ENCODE results near the gene CCT5.
"Not testable (repeated sequence)": the region's sequence is repeated elsewhere in the genome, so short reads cannot be mapped to it uniquely, and the experiment has no call there.

The CCT5 gene

GRCh38 chr5:10278658-10279279 lies 28.7 kb downstream of the CCT5 start:
- DNase-seq = no peak

DNA sequence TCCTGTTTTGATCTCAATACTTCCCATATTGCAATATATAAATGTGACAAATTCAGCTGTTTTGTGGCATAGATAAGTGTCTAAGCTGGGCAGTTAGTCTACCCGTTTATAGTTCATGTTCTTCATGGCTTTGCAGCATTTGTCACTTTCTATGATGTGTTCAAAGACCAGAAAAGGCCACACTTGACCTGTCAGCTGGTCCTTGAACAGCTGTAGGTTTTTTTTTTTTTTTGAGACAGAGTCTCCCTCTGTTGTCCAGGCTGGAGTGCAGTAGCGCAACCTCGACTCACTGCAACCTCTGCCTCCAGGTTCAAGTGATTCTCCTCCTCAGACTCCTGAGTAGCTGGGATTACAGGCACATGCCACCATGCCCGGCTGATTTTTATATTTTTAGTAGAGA lies 29.2 kb downstream of the CCT5 start:
- no peak for DNase-seq

GRCh38 chr5:10279925-10280720 lies 30.0 kb downstream of the CCT5 start:
- DNase-seq = no peak

- DNase-seq = peak; percentile 42
Observed at GRCh38 chr5:10283927-10284635, 34.0 kb downstream of the CCT5 start.

GRCh38 chr5:10285362-10285761 lies 35.3 kb downstream of the CCT5 start:
- not testable (repeated sequence) for DNase-seq

- no peak for DNase-seq
Observed at GRCh38 chr5:10286162-10286861, 36.2 kb downstream of the CCT5 start.

DNA sequence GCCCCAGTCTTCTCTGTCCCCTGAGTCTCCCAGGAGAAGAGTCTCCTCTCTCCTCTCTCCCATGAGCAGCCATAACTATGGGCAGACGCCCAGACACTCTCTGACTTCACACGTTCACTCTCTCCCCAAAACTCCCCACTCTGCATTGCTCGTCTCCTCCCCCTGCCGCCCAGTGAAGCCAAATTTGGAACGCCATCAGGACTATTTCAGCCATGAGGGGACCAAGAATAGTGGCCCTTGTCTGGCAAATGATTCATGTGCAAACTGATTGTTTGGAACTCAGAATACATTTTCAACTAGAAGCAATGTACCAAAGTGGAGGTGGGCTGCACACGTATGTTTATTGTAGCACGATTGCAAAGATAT lies 36.8 kb downstream of the CCT5 start:
- DNase-seq = no peak

GRCh38 chr5:10288592-10289219 lies 38.6 kb downstream of the CCT5 start:
- no peak for DNase-seq

DNA sequence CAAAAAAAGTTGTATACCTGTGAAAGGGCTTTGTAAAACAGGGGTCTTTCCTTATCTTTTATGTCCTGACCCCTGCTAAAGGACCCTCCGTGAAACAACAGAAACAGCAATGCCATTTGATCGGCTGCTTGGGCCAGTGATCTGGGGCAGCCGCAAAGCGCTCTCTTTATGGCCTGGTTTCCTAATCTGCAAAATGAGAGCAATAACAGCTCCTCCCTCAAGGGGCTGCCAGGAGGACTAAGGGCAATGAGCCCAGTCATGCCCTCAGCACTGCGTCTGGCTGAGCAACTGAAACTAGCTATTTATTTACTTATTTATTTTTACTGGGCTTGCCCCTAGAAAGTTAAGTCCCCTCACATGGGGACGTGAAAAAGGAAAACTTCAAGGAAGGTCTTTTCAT lies 39.3 kb downstream of the CCT5 start:
- no peak for DNase-seq

DNA sequence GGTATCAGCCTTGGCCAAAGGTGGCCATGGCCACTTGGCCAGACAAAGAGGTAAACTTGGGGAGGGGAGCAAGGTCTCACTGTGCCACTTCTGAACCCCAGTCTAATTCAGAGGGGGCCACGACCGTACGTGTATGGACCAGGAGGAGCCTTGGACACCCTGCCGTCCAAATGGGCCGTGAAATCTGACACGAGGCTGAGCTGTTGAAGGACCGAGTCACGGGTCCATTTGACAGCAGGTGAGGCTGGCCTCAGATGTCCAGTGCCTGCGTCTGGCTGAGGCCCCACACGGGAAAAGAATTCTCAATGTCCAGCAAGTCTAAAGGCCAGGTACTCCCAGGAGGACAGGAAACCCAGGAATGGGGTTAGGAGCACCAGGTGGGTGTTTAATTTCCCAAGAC lies 39.9 kb downstream of the CCT5 start:
- no peak for DNase-seq

- no peak for DNase-seq
Observed at GRCh38 chr5:10290438-10290837, 40.4 kb downstream of the CCT5 start.

GRCh38 chr5:10291692-10292339 lies 41.7 kb downstream of the CCT5 start:
- DNase-seq = no peak

- no peak for DNase-seq
Observed at GRCh38 chr5:10293907-10294662, 44.0 kb downstream of the CCT5 start.

DNA sequence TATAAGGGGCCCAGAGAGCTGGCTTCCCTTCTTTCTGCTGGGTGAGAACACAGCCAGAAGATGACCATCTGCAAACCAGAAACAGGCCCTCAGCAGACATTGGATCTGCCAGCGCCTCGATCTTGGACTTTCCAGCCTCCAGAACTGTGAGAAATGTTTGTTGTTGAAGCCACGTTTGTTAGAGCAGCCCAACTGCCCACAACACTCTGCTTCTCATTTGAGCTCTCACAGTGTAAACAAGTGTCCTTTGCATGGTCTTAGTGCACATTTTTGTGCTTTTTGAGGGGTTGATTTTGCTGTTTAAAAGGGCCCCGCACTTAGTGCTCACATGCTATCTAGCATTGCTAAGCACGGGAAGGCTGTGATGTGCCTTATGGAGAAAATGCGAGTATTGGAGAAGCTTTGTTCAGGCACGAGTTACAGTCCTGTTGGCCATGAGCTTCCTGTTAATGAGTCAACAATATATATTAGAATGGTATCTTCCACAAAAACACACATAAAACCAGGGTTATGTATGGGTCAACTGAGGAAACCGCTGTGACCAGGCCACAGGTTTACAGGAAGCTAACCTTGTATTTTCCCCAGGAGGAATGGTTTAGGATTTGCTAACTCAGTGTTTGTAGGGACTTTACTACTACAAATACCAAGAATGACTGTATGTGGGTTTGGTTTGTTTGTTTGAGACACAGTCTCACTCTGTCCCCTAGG lies 45.7 kb downstream of the CCT5 start:
- DNase-seq = no peak

DNA sequence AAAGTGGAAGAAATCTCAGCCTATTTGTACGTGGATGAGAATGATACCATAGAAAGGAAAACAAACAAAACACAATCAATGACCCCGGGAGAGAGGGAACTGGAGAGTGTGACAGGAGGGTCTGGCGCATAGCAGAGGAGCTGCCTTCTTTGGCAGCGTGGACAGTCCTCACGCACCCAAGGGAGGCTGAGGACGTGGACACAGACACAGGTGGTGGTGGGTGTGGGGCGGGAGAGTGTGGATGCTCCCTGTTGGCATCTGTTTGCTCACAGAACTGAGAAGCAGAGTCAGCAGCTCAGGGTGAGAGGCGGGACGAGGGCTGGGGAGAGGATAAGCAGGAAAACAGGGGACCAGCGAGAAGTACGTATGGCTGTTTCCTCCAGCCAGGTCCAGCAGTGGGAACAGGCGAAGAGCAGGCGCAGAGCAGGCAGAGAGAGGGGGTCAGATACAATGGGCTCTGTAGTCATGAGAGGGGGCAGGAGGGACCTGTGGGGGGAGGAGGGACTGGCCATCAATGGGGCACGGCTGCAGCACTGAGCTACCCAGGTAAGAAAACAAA lies 47.6 kb downstream of the CCT5 start:
- no peak for DNase-seq

GRCh38 chr5:10300246-10300645 lies 50.2 kb downstream of the CCT5 start:
- DNase-seq = no peak

DNA sequence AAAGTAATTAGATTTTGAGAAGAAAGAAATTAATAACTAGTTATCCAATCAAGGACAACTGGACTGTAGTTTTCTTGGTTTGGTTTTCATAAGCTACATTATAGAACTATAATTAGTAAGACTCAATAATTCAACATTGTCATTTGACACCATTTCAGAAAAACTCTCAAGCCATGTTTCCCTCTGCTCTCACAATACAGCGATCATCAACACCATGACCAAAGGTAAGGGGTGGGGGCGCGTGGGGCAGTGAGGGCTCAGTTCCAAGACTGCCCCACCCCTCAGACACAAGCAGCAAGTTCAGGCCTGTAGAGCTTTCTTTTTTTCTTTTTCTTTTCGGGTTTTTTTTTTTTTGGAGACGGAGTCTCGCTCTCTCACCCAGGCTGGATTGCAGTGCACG lies 51.2 kb downstream of the CCT5 start:
- DNase-seq = no peak

- DNase-seq = no peak
Observed at GRCh38 chr5:10301842-10302610, 51.9 kb downstream of the CCT5 start.

GRCh38 chr5:10303201-10303600 lies 53.1 kb downstream of the CCT5 start:
- no peak for DNase-seq

GRCh38 chr5:10303699-10304170 lies 53.7 kb downstream of the CCT5 start:
- DNase-seq = no peak

All from GOT3 (cell line).